Activated naive CD4-positive, alpha-beta T cell (primary cell): ENCODE measurements around the gene GORASP1.

ENCODE experiments used
- DNase-seq, 4 experiments: peaks; one replicate each; lab custom pipeline; 2025; lab: John Stamatoyannopoulos, UW

Gene GORASP1

GRCh38 chr3:39107388-39108199, at the start of gene GORASP1, which contains the start of gene TTC21A:
Gene GORASP1, minus strand, starts transcription at chr3:39107627. Its CDS starts 86 bp downstream, at chr3:39107541.
Gene TTC21A, plus strand, starts transcription at chr3:39107680. Its CDS starts 158 bp downstream, at chr3:39107838.
- DNase-seq: peak in 2 of 4 experiments; percentile 16 to 53

- DNase-seq: no peak
Measured at GRCh38 chr3:39156421-39156820, 49.0 kb upstream of the GORASP1 start.

GRCh38 chr3:39154280-39155021, 47.0 kb upstream of the GORASP1 start:
- DNase-seq: no peak

GRCh38 chr3:39153977-39154279, 46.5 kb upstream of the GORASP1 start:
- no peak for DNase-seq

- peak in 1 of 4 experiments; percentile 24 for DNase-seq
Measured at GRCh38 chr3:39150803-39151631, 43.6 kb upstream of the GORASP1 start.

GRCh38 chr3:39150148-39150802, 42.8 kb upstream of the GORASP1 start:
- DNase-seq: no peak

GRCh38 chr3:39149498-39150147, 42.2 kb upstream of the GORASP1 start:
- DNase-seq: no peak

GRCh38 chr3:39149059-39149455, 41.6 kb upstream of the GORASP1 start:
- DNase-seq: no peak

- DNase-seq: no peak
Measured at GRCh38 chr3:39148435-39149058, 41.1 kb upstream of the GORASP1 start.

GRCh38 chr3:39147711-39148434, 40.4 kb upstream of the GORASP1 start:
- DNase-seq: no peak

- DNase-seq: peak; percentile 22 to 51 (median 34)
Measured at GRCh38 chr3:39146611-39147591, 39.5 kb upstream of the GORASP1 start.

GRCh38 chr3:39146083-39146501, 38.7 kb upstream of the GORASP1 start:
- DNase-seq: no peak

- DNase-seq: no peak
Measured at GRCh38 chr3:39144748-39145380, 37.4 kb upstream of the GORASP1 start.

- no peak for DNase-seq
Measured at GRCh38 chr3:39144095-39144747, 36.8 kb upstream of the GORASP1 start.

- no peak for DNase-seq
Measured at GRCh38 chr3:39143051-39143885, 35.8 kb upstream of the GORASP1 start.

- no peak for DNase-seq
Measured at GRCh38 chr3:39142067-39142466, 34.6 kb upstream of the GORASP1 start.
